DND-41 (cell line): ENCODE measurements around the gene TRAPPC5.

Experiments used
- ATAC-seq: fragments of 200-7000 bp; cut with Tn5 transposase; 3 replicates; pipeline ENCODE4 v1.9.1; 2021; ENCODE audit warnings: low read depth; ENCODE audit not compliant: insufficient read depth
- DNase-seq: peaks from one replicate; pipeline ENCODE4 v3.0.0-alpha.2; 2020
- H2AFZ ChIP-seq: 2 replicates; pipeline ENCODE4 v1.6.0; 2012; ENCODE audit warnings: low read depth, low read length
- H3K27ac ChIP-seq: 2 replicates; pipeline ENCODE4 v1.5.1; 2012; ENCODE audit warnings: low read length, inconsistent platforms
- H3K27me3 ChIP-seq: fragments of 200-600 bp; sonication (generic); 2 replicates; pipeline ENCODE4 v1.6.0; 2012; ENCODE audit warnings: low read length, mild to moderate bottlenecking, inconsistent platforms; ENCODE audit not compliant: insufficient read depth, poor library complexity
- H3K36me3 ChIP-seq: 2 replicates; pipeline ENCODE4 v1.5.1; 2012; ENCODE audit warnings: low read length, inconsistent platforms; ENCODE audit not compliant: insufficient read depth
- H3K4me1 ChIP-seq: 2 replicates; pipeline ENCODE4 v1.5.1; 2012; ENCODE audit warnings: mild to moderate bottlenecking, low read length; ENCODE audit not compliant: insufficient read depth
- H3K4me2 ChIP-seq: 2 replicates; pipeline ENCODE4 v1.6.0; 2012; ENCODE audit warnings: mild to moderate bottlenecking, moderate library complexity, low read length, inconsistent platforms; ENCODE audit not compliant: insufficient read depth
- H3K4me3 ChIP-seq, 2 experiments: fragments of 200-600 bp in 1 of 2; shearing (Covaris generic) in 1 of 2; 2 replicates each; pipeline ENCODE4 v1.5.1; 2012 to 2016; ENCODE audit warnings: inconsistent platforms in 2 of 2, low read length in 2 of 2, mild to moderate bottlenecking in 2 of 2, low read depth in 1 of 2, moderate library complexity in 1 of 2
- H3K79me2 ChIP-seq: 2 replicates; pipeline ENCODE4 v1.6.0; 2012; ENCODE audit warnings: low read length, inconsistent platforms; ENCODE audit not compliant: insufficient read depth
- H3K9ac ChIP-seq: 2 replicates; pipeline ENCODE4 v1.6.0; 2012; ENCODE audit warnings: low read depth, mild to moderate bottlenecking, inconsistent platforms, low read length, moderate library complexity
- H3K9me3 ChIP-seq: 2 replicates; pipeline ENCODE4 v1.5.1; 2012; ENCODE audit warnings: low read length, moderate library complexity, mild to moderate bottlenecking, inconsistent platforms; ENCODE audit not compliant: insufficient read depth, severe bottlenecking
- H4K20me1 ChIP-seq: 2 replicates; pipeline ENCODE4 v1.6.0; 2012; ENCODE audit warnings: low read length; ENCODE audit not compliant: insufficient read depth
- CTCF ChIP-seq: IDR thresholded peaks from 2 replicates; pipeline ENCODE4 v1.5.1; 2012; ENCODE audit warnings: borderline replicate concordance, low read length, moderate library complexity, mild to moderate bottlenecking; ENCODE audit not compliant: poor library complexity, severe bottlenecking; ENCODE audit errors: extremely low read depth
- EZH2 ChIP-seq: IDR thresholded peaks from 3 replicates; pipeline ENCODE4 v1.6.1; 2012; ENCODE audit warnings: borderline replicate concordance, low read depth, mild to moderate bottlenecking, moderate library complexity, low read length, inconsistent platforms; ENCODE audit not compliant: severe bottlenecking

TRAPPC5 gene

GRCh38 chr19:7680606-7681339, at the start of gene TRAPPC5:
TSS of gene TRAPPC5 (plus strand) at chr19:7680833. CDS start at chr19:7682254, 1,421 bp downstream.
- peak within 1 kb of the TSS; percentile 82 for H3K27ac ChIP-seq
- peak; percentile 65 for ATAC-seq

DNA sequence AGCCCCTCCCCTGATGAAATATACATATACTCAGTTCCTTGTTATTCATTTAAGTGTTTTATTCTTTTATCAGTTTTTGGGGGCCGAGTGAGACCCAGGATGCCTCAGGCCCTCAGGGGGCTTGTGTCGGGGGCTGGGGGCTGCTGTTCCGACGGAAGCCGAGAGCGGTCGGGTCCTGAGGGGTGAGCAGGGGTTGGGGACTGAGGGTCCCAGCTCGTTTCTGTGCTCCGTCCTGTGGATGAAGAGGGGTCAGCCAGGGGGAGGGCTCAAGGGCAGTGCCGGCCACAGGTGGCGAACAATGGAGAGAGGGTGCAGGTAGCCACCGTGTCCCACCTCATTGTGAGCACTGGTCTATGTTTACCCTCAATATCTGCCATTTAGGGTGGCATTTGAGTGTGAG, 49.1 kb upstream of the TRAPPC5 start:
- H3K79me2 ChIP-seq = peaks cover 52% of the 10 kb centered on the region
- H3K27me3 ChIP-seq = no peaks in the 10 kb centered on the region
- no peak overlapping the region for H3K4me3 ChIP-seq
- peak overlapping the region; percentile 23 for H3K4me2 ChIP-seq
- no peak overlapping the region for H3K27ac ChIP-seq
- H3K9ac ChIP-seq = no peak overlapping the region
- no peak for TF ChIP-seq EZH2
- no peak for TF ChIP-seq CTCF
- peaks cover 26% of the 10 kb centered on the region for H3K36me3 ChIP-seq
- H4K20me1 ChIP-seq = peaks cover 37% of the 10 kb centered on the region
- no peaks in the 10 kb centered on the region for H3K9me3 ChIP-seq
- peaks cover 39% of the 10 kb centered on the region for H3K4me1 ChIP-seq
- ATAC-seq = no peak
- no peak overlapping the region for H2AFZ ChIP-seq
- DNase-seq = no peak

More at GRCh38 chr19:7680606-7681339, at the start of gene TRAPPC5:
- H3K4me1 ChIP-seq = peaks cover 42% of the 10 kb centered on the region
- peaks cover 18% of the 10 kb centered on the region for H4K20me1 ChIP-seq
- H3K9me3 ChIP-seq = no peaks in the 10 kb centered on the region
- peak within 1 kb of the TSS; percentile 88 to 90 for H3K4me3 ChIP-seq
- H3K36me3 ChIP-seq = peaks cover 22% of the 10 kb centered on the region
- no peaks in the 10 kb centered on the region for H3K27me3 ChIP-seq
- peak within 1 kb of the TSS; percentile 94 for H3K9ac ChIP-seq
- peak; percentile 89 for DNase-seq
- TF ChIP-seq EZH2 (no peak), CTCF (peak; percentile 97)
- H2AFZ ChIP-seq = peak within 1 kb of the TSS; percentile 88
- peak within 1 kb of the TSS; percentile 58 for H3K4me2 ChIP-seq
- peaks cover 26% of the 10 kb centered on the region for H3K79me2 ChIP-seq

GRCh38 chr19:7632340-7633203, 48.1 kb upstream of the TRAPPC5 start:
- Histone ChIP-seq H3K4me3 (no peak overlapping the region), H3K27ac (no peak overlapping the region), H3K4me1 (peaks cover 31% of the 10 kb centered on the region), H3K4me2 (no peak overlapping the region), H3K9ac (no peak overlapping the region), H4K20me1 (peaks cover 29% of the 10 kb centered on the region), H3K79me2 (peaks cover 42% of the 10 kb centered on the region), H3K27me3 (no peaks in the 10 kb centered on the region), H3K9me3 (no peaks in the 10 kb centered on the region), H2AFZ (no peak overlapping the region), H3K36me3 (peaks cover 17% of the 10 kb centered on the region; the same call in 1 of the 2 replicates)
- DNase-seq (no peak), ATAC-seq (no peak)
- no peak for TF ChIP-seq CTCF
- TF ChIP-seq EZH2 = no peak
